Measurements from ENCODE around the gene ARID2. TPM values are rescaled to one million over a fixed set of nuclear protein-coding genes. Genes with fewer than 3 reads are reported as not detected.

ARID2 gene
- total and polyA plus RNA-seq, 10 donors: 5.7 to 59.6 (median 42.6) TPM

DNA sequence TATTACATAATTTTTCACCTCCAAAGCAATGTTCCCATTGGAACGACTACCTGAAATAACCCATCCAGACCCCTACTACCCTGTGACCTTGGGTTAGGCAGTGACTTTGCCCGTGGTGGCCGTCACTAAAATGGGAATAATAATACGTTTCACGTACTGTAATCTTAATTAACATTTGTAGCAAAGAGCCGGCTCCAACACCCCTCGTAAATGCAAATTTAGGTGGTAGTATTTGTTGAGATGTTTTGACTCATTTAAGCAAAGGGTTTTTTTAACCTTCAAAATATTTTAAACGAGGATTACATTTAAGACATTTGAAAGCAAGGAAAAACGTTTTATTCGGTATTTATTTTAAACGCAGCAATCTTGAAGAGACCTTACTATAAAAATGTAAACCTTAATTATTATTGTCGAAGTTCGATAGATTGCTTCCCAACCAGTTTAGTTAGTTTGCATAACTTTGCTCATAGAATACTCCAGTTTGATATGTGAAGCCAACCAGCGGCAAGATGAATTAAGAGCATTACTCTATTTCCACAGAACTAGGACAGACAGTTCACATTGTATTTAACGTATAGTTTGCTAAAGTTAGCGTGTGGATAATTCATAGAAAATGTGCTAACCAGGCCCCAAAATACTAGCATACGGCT lies 1.4 kb upstream of the ARID2 start:
- Histone ChIP-seq H3K9me3 (no peaks in the 10 kb centered on the region), H3K4me1 (peaks cover 38 to 64% (median 52%) of the 10 kb centered on the region in 6 donors), H3K27ac (peak overlapping the region; percentile 94 to 100 (median 99)), H3K4me3 (peak overlapping the region; percentile 61 to 89 (median 75)), H3K27me3 (replicated peaks in 1 of 7) (no peaks in the 10 kb centered on the region), H3K36me3 (no peaks in the 10 kb centered on the region)
- 0 to 1% (median 1%) methylated on average over 17 of the region's 17 CpGs for WGBS, 5 donors
- TF ChIP-seq POLR2AphosphoS5 (IDR thresholded peaks at IDR 0.05) (no peak), POLR2A (IDR thresholded peaks at IDR 0.05) (no peak)
- TF ChIP-seq, protein P1, sequence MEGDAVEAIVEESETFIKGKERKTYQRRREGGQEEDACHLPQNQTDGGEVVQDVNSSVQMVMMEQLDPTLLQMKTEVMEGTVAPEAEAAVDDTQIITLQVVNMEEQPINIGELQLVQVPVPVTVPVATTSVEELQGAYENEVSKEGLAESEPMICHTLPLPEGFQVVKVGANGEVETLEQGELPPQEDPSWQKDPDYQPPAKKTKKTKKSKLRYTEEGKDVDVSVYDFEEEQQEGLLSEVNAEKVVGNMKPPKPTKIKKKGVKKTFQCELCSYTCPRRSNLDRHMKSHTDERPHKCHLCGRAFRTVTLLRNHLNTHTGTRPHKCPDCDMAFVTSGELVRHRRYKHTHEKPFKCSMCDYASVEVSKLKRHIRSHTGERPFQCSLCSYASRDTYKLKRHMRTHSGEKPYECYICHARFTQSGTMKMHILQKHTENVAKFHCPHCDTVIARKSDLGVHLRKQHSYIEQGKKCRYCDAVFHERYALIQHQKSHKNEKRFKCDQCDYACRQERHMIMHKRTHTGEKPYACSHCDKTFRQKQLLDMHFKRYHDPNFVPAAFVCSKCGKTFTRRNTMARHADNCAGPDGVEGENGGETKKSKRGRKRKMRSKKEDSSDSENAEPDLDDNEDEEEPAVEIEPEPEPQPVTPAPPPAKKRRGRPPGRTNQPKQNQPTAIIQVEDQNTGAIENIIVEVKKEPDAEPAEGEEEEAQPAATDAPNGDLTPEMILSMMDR (IDR thresholded peaks at IDR 0.05 in 8 of 11, conservative IDR thresholded peaks at IDR 0.05 in 3 of 11): no peak
- intact Hi-C loops (cut with DNase I; ENCODE audit: low total_unique reads): no loop called here
- DNase-seq: no peak

DNA sequence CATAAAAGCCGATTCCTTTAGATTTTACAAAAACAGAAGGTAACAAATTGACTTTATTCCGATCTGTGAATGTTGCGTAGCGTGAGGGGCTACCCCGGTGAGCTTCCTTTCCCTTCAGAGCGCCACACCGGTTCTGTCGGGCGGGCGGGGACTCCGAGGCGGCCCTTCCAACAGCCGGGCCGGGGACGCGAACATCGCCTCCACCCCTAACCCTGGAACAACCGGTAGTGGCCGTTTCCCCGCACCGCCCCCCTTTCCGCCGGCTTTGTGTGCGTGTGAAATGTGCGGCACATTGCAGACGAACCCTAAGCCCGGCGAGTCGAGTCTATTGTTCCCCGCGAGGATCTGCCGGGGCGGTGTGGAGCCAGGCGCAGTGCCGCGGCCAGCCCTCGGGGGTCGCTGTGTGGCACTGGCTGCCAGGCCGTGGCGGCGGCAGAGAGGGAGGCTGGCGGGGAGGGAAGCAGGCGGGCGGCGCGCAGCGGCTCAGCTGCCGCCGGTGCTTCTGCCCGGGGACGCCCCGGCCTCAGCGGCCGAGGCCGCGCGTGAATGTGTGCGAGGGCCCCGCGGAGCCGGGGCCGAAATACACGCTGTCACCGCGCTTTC lies 775 bp upstream of the ARID2 start:
- Histone ChIP-seq H3K4me3 (peak overlapping the region; percentile 61 to 89 (median 75)), H3K4me1 (peaks cover 38 to 64% (median 52%) of the 10 kb centered on the region in 6 donors), H3K27ac (peak overlapping the region; percentile 94 to 100 (median 99)), H3K9me3 (no peaks in the 10 kb centered on the region), H3K27me3 (replicated peaks in 1 of 7) (no peaks in the 10 kb centered on the region), H3K36me3 (no peaks in the 10 kb centered on the region)
- 0 to 1% (median 0%) methylated on average over 22 to 65 of the region's 65 CpGs for WGBS, 5 donors
- intact Hi-C loops (cut with DNase I; ENCODE audit: low total_unique reads): no loop called here
- peak; percentile 98 to 99 (median 99) for TF ChIP-seq POLR2AphosphoS5 (IDR thresholded peaks at IDR 0.05)
- peak; percentile 76 to 94 (median 81) for TF ChIP-seq POLR2A (IDR thresholded peaks at IDR 0.05)
- TF ChIP-seq, protein P1 (IDR thresholded peaks at IDR 0.05 in 8 of 11, conservative IDR thresholded peaks at IDR 0.05 in 3 of 11): peak; percentile 97 to 100 (median 99)
- DNase-seq: peak; percentile 100

DNA sequence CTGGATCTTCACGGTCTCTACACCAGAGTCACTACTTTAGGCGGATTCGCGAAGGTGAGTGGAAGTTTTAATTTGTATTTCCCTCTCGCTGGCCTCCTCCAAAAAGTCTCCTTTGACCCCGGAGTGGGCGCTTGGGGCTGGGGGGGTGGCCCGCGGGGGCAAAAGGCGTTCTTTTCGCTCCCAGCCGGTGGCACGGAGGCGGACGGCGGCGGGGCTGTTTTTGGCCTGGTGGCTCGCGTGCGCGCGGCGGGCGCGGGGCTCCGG lies 510 bp downstream of the ARID2 start:
- intact Hi-C loops (cut with DNase I; ENCODE audit: low total_unique reads): loop anchor here (10.0 kb wide), 1 partner anchor 255 kb away; no protein-coding TSS in a partner anchor
- 0 to 1% (median 0%) methylated on average over 23 to 26 of the region's 26 CpGs for WGBS, 5 donors
- TF ChIP-seq POLR2AphosphoS5 (IDR thresholded peaks at IDR 0.05) (no peak), POLR2A (IDR thresholded peaks at IDR 0.05) (no peak)
- TF ChIP-seq, protein P1 (IDR thresholded peaks at IDR 0.05 in 8 of 11, conservative IDR thresholded peaks at IDR 0.05 in 3 of 11): no peak
- H3K36me3 ChIP-seq: no peaks in the 10 kb centered on the region
- no peak for DNase-seq
- no peaks in the 10 kb centered on the region for H3K9me3 ChIP-seq
- peak overlapping the region; percentile 61 to 89 (median 75) for H3K4me3 ChIP-seq
- H3K4me1 ChIP-seq: peaks cover 29 to 64% (median 52%) of the 10 kb centered on the region in 6 donors
- no peaks in the 10 kb centered on the region for H3K27me3 ChIP-seq (replicated peaks in 1 of 7)
- H3K27ac ChIP-seq: peak overlapping the region; percentile 94 to 100 (median 99)
